Measurements from ENCODE around the gene CNTN1. TPM values are rescaled to one million over a fixed set of nuclear protein-coding genes. Genes with fewer than 3 reads are reported as not detected.

Gene CNTN1
- total RNA-seq, 1 experiment from 2014 or later: 6.5 TPM

DNA sequence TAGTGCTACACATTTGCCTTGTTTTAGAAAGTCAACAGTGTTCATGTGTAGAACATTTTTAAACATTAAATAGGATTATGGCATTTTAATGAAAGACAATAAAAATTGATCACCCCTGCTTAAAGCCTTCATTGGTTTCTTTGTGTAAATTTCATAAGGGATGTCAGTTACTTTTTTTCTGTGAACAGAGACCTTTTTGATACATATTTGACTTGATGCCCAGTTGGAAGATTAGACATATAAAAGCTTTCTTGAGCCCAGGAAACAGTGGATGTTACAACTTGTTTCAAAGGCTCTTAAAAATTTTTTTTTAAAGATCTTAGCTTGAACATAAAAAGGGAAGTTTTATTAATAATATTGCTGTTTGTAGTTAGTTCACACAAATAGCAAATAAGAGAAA is 327.2 kb downstream of the CNTN1 start:
- no peak overlapping the region for H3K18ac ChIP-seq (ENCODE audit: insufficient read length, low read depth, low read length)
- no peaks in the 10 kb centered on the region for H3K4me1 Mint-ChIP-seq
- H2BK5ac ChIP-seq (ENCODE audit: insufficient read length, low read length): no peak overlapping the region
- no peak overlapping the region for H2AK5ac ChIP-seq (ENCODE audit: insufficient read length, low read length)
- H3K36me3 Mint-ChIP-seq (ENCODE audit: insufficient read depth in 1 of 3, low read depth in 3 of 3): no peaks in the 10 kb centered on the region; a peak in 1 of 7 replicates
- H3K56ac ChIP-seq (ENCODE audit: insufficient read length, low read depth, low read length): no peak overlapping the region
- H3K23me2 ChIP-seq (ENCODE audit: insufficient read length, low read depth, low read length, poor library complexity, severe bottlenecking): no peaks in the 10 kb centered on the region
- no peak overlapping the region for H4K5ac ChIP-seq (ENCODE audit: insufficient read length, low read depth, low read length)
- no peaks in the 10 kb centered on the region for H3K27me3 Mint-ChIP-seq (ENCODE audit: low read depth)
- H3K4ac ChIP-seq (ENCODE audit: low read depth, low read length): no peak overlapping the region
- H2BK12ac ChIP-seq (ENCODE audit: insufficient read length, low read depth, low read length): no peak overlapping the region
- H2BK15ac ChIP-seq (ENCODE audit: low read depth, low read length): no peak overlapping the region
- H3K9ac ChIP-seq (ENCODE audit: extremely low read depth, insufficient read length, low read length): no peak overlapping the region
- peaks cover 0 to 3% of the 10 kb centered on the region in 2 experiments; a peak in 3 of 5 replicates for H3K9me3 Mint-ChIP-seq
- no peak overlapping the region for H2BK20ac ChIP-seq (ENCODE audit: low read depth, low read length, poor library complexity, severe bottlenecking)
- no peak for DNase-seq
- H3K4me3 Mint-ChIP-seq: no peak overlapping the region
- no peak overlapping the region for H4K8ac ChIP-seq (replicated peaks; ENCODE audit: insufficient read length, low read depth, low read length)
- no peaks in the 10 kb centered on the region for H4K20me1 ChIP-seq (ENCODE audit: control insufficient read depth, insufficient read depth, insufficient read length)
- no peak overlapping the region for H2BK120ac ChIP-seq (ENCODE audit: low read depth, low read length, poor library complexity, severe bottlenecking)
- H2AFZ ChIP-seq (ENCODE audit: low read length): no peak overlapping the region
- H4K91ac ChIP-seq (ENCODE audit: insufficient read length, low read depth, low read length): no peak overlapping the region
- TF ChIP-seq, protein P1, sequence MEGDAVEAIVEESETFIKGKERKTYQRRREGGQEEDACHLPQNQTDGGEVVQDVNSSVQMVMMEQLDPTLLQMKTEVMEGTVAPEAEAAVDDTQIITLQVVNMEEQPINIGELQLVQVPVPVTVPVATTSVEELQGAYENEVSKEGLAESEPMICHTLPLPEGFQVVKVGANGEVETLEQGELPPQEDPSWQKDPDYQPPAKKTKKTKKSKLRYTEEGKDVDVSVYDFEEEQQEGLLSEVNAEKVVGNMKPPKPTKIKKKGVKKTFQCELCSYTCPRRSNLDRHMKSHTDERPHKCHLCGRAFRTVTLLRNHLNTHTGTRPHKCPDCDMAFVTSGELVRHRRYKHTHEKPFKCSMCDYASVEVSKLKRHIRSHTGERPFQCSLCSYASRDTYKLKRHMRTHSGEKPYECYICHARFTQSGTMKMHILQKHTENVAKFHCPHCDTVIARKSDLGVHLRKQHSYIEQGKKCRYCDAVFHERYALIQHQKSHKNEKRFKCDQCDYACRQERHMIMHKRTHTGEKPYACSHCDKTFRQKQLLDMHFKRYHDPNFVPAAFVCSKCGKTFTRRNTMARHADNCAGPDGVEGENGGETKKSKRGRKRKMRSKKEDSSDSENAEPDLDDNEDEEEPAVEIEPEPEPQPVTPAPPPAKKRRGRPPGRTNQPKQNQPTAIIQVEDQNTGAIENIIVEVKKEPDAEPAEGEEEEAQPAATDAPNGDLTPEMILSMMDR (conservative IDR thresholded peaks at IDR 0.05): no peak
- no peaks in the 10 kb centered on the region for H3K9me3 ChIP-seq (ENCODE audit: control insufficient read depth, low read depth, low read length)
- no peak overlapping the region for H3T11ph ChIP-seq (ENCODE audit: low read length)
- no peaks in the 10 kb centered on the region for H3K4me1 ChIP-seq (ENCODE audit: insufficient read depth, low read length)
- no peak overlapping the region for H3K14ac ChIP-seq (ENCODE audit: insufficient read depth, low read length)
- H3K4me2 ChIP-seq (ENCODE audit: insufficient read depth, insufficient read length, low read length): no peak overlapping the region
- no peak overlapping the region for H3K27ac ChIP-seq (ENCODE audit: insufficient read length, low read depth, low read length)
- H3K27me3 ChIP-seq (ENCODE audit: insufficient read depth, low read length): no peaks in the 10 kb centered on the region
- H3K23ac ChIP-seq (ENCODE audit: insufficient read length, low read depth, low read length): no peak overlapping the region
- H3K79me1 ChIP-seq (ENCODE audit: insufficient read depth, low read depth, low read length, poor library complexity, severe bottlenecking): no peaks in the 10 kb centered on the region
- H3K27ac Mint-ChIP-seq: no peak overlapping the region
- no peaks in the 10 kb centered on the region for H3K79me2 ChIP-seq (ENCODE audit: insufficient read depth, low read length)

All from H9 (cell line).